K562 (cell line): ENCODE measurements around the gene ZNHIT6. TPM values are rescaled to one million over a fixed set of nuclear protein-coding genes. Genes with fewer than 3 reads are reported as not detected.

Experiments used
- CBX5 ChIP-seq: IDR thresholded peaks from 2 replicates; pipeline ENCODE4 v1.6.1; 2014; ENCODE audit warnings: low read depth, borderline replicate concordance
- DIDO1 ChIP-seq: fragments of 450-650 bp; IDR thresholded peaks from 2 replicates; pipeline ENCODE4 v1.6.1; 2016; ENCODE audit warnings: low read depth, missing biosample characterization, missing genetic modification characterization
- EGR1 ChIP-seq: fragments of 450-650 bp; conservative IDR thresholded peaks from 2 replicates; pipeline ENCODE4 v1.6.1; 2017; ENCODE audit warnings: mild to moderate bottlenecking
- ELF1 ChIP-seq: fragments of 200-800 bp; sonication (Bioruptor generic); IDR thresholded peaks from 2 replicates; pipeline ENCODE4 v1.6.1; 2016; ENCODE audit warnings: missing genetic modification characterization, missing compliant biosample characterization
- HDAC1 ChIP-seq, 2 experiments: fragments of 450-650 bp; IDR thresholded peaks; 2 replicates each; pipeline ENCODE4 v1.6.1; 2016 to 2017; ENCODE audit warnings: inconsistent platforms in 1 of 2, mild to moderate bottlenecking in 1 of 2, moderate library complexity in 1 of 2
- MAFG ChIP-seq: fragments of 450-650 bp; conservative IDR thresholded peaks from 2 replicates; pipeline ENCODE4 v1.6.1; 2016; ENCODE audit warnings: missing genetic modification characterization, missing compliant biosample characterization
- MBD2 ChIP-seq: sonication (generic); IDR thresholded peaks from 2 replicates; pipeline ENCODE4 v1.6.1; 2016; ENCODE audit warnings: low read depth, borderline replicate concordance
- MIER1 ChIP-seq: fragments of 450-650 bp; IDR thresholded peaks from 2 replicates; pipeline ENCODE4 v1.6.1; 2016; ENCODE audit warnings: antibody characterized with exemption, mild to moderate bottlenecking, low read depth
- PHB2 ChIP-seq: fragments of 450-650 bp; IDR thresholded peaks from 2 replicates; pipeline ENCODE4 v1.6.1; 2017; ENCODE audit warnings: low read depth
- PRMT5 ChIP-seq: sonication (generic); formaldehyde crosslinking; IDR thresholded peaks from 2 replicates; pipeline ENCODE4 v1.5.0; 2020; ENCODE audit warnings: missing genetic modification reagents
- RBBP5 ChIP-seq: fragments of 200-600 bp; sonication (generic); IDR thresholded peaks from 2 replicates; pipeline ENCODE4 v1.6.1; 2012; ENCODE audit warnings: borderline replicate concordance, mild to moderate bottlenecking, low read length, control low read depth, inconsistent platforms; ENCODE audit not compliant: insufficient read depth, poor library complexity, severe bottlenecking
- RFX5 ChIP-seq: IDR thresholded peaks from 2 replicates; pipeline ENCODE4 v1.6.1; 2011; ENCODE audit warnings: low read depth, mild to moderate bottlenecking, improper control_type of control experiment, low read length
- SUPT5H ChIP-seq: fragments of 450-650 bp; IDR thresholded peaks from 2 replicates; pipeline ENCODE4 v1.6.1; 2016
- TAF1 ChIP-seq: IDR thresholded peaks from 2 replicates; pipeline ENCODE4 v1.6.1; 2011; ENCODE audit warnings: mild to moderate bottlenecking, low read length, moderate library complexity; ENCODE audit not compliant: insufficient read depth, control insufficient read depth, severe bottlenecking; ENCODE audit errors: extremely low read depth
- TEAD1 ChIP-seq, 2 experiments: fragments of 450-650 bp in 1 of 2; sonication (generic) in 1 of 2; formaldehyde crosslinking; IDR thresholded peaks; 2 replicates each; pipeline versions ENCODE4 v1.4.0 to v1.8.0; 2020 to 2022; ENCODE audit warnings: mild to moderate bottlenecking in 2 of 2, missing genetic modification reagents in 1 of 2
- USF2 ChIP-seq: sonication (generic); formaldehyde crosslinking; IDR thresholded peaks from 2 replicates; pipeline ENCODE4 v1.5.0; 2020; ENCODE audit warnings: missing genetic modification reagents
- ZKSCAN3 ChIP-seq: fragments of 250-450 bp; sonication (Bioruptor Pico); IDR thresholded peaks from 2 replicates; pipeline ENCODE4 v1.4.0; 2020
- ZMIZ1 ChIP-seq, 2 experiments: fragments of 150-350 bp in 1 of 2; IDR thresholded peaks; 2 replicates each; pipeline ENCODE4 v1.6.1; 2012 to 2016; ENCODE audit warnings: low read depth in 2 of 2, low read length in 2 of 2, mild to moderate bottlenecking in 1 of 2, moderate library complexity in 1 of 2
- polyA plus RNA-seq, 8 experiments: library from polyadenylated mRNA; depleted of rRNA in 4 of 8; stranded (reverse) in 5 of 8; unstranded in 3 of 8; fragments of >200 nt; fragmentation: Nextera tagmentation in 2 of 8; fragmentation: Illumina TruSeq in 1 of 8; extraction: Ambion mirVana in 2 of 8; extraction: Trizol in 1 of 8; gene quantifications; 2 replicates each; pipeline versions ENCODE4 v1.2.1 to v1.2.3, GENCODE V29; 2011 to 2014; ENCODE audit warnings: inconsistent platforms in 1 of 8, missing spikeins in 1 of 8
- total RNA-seq, 7 experiments: library from RNA; depleted of rRNA in 6 of 7; stranded (reverse); fragments of >200 nt in 6 of 7; fragmentation: Illumina TruSeq in 2 of 7; extraction: Trizol in 2 of 7; gene quantifications; 2 replicates each; pipeline versions ENCODE4 v1.2.1 to v1.2.3, GENCODE V29; 2011 to 2021; ENCODE audit warnings: low replicate concordance in 1 of 7
- TF ChIP-seq, protein P1 (sequence below): IDR thresholded peaks from 2 replicates; pipeline ENCODE4 v1.6.1; 2014; ENCODE audit warnings: antibody characterized with exemption

Gene ZNHIT6
- total and polyA plus RNA-seq, 9 of the 15 experiments (the other 6 are each of a cell fraction or from before 2014, with no cell fraction given), result 15.4 to 37.6 (median 21.7) TPM

DNA sequence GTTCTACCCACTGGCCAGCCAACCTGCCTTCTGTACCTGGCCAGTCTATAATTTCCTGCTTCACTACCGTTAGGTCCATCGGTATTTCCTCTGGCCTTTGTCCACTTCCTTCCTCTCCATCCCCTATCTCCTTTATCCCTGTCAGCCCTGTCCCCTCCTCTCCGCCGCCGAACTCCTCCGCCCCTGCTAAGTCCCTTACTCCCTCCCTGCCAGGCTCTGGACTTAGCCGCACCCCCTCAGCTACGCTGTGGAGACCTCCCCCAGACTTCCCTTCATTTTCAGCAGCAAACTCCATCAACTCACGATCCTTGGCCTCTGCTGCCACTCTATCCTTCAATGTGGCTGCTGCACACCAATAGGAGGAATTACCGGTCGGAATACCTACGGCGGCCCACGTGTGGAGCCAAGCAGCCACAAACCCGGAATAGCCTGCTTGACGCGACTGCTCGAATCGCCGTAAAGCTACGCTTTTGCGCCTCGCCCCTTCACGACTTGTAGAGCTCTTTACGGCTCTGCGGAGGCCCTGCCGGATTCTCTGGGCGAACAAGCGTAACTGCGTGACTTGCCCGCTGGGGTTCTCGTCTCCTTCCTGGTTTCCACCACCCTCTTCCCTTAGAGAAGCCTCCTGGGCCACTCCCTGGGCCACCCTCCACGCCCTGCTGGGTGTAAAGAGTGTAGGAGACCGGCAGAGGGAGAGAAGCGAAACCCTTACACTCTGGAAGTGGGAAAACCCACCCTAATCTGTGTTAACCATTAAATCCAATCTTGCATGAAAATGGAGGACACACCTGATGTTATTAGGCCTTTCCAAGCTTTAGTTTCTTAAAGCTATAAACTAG is at the start of gene ZNHIT6 (continued):
- TF ChIP-seq USF2 (CRISPR knock-in tag), result peak; percentile 38; the same call in 1 of the 2 replicates
- peak; percentile 54; the same call in 1 of the 2 replicates for TF ChIP-seq MBD2
- 0 out of 4 replicates have a peak, but pooled peaks of 1 of the 2 experiments have one; percentile 5 for TF ChIP-seq ZMIZ1 (IDR thresholded peaks at IDR 0.05; ENCODE audit: low read depth in 2 of 2, low read length in 2 of 2)
- TF ChIP-seq ZKSCAN3 (CRISPR knock-in tag), result no peak
- peak; percentile 91 for TF ChIP-seq SUPT5H
- TF ChIP-seq PHB2, result 0 out of 2 replicates have a peak, but pooled peaks have one; percentile 9
- 0 out of 2 replicates have a peak, but pooled peaks have one; percentile 50 for TF ChIP-seq MIER1
- TF ChIP-seq EGR1, result peak; percentile 46
- peak; percentile 84 for TF ChIP-seq TAF1
- TF ChIP-seq MAFG (tag), result no peak
- peak; percentile 82 to 99 for TF ChIP-seq HDAC1 (IDR thresholded peaks at IDR 0.05)
- TF ChIP-seq PRMT5 (CRISPR knock-in tag), result no peak
- TF ChIP-seq RFX5, result no peak
- TF ChIP-seq TEAD1 (CRISPR knock-in tag; IDR thresholded peaks at IDR 0.05), result peak; percentile 2 to 82; a peak in 3 of 4 replicates
- TF ChIP-seq CBX5, result no peak
- TF ChIP-seq, protein P1, sequence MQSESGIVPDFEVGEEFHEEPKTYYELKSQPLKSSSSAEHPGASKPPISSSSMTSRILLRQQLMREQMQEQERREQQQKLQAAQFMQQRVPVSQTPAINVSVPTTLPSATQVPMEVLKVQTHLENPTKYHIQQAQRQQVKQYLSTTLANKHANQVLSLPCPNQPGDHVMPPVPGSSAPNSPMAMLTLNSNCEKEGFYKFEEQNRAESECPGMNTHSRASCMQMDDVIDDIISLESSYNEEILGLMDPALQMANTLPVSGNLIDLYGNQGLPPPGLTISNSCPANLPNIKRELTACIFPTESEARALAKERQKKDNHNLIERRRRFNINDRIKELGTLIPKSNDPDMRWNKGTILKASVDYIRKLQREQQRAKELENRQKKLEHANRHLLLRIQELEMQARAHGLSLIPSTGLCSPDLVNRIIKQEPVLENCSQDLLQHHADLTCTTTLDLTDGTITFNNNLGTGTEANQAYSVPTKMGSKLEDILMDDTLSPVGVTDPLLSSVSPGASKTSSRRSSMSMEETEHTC, result 0 out of 2 replicates have a peak, but pooled peaks have one; percentile 13
- TF ChIP-seq DIDO1 (tag), result peak; percentile 84
- TF ChIP-seq RBBP5, result peak; percentile 73
- TF ChIP-seq ELF1 (tag), result peak; percentile 84
